DOHH2 (cell line): ENCODE data around the gene PPP1R14B.

Experiments
- EZH2phosphoT487 ChIP-seq: fragments of 200-600 bp; sonication (generic); IDR thresholded peaks from 2 replicates; pipeline ENCODE4 v1.6.1; 2017; ENCODE audit warnings: borderline replicate concordance, mild to moderate bottlenecking, antibody characterized with exemption, low read length, moderate library complexity, mixed read lengths
- TF ChIP-seq, protein P1 (sequence below): fragments of 200-600 bp; sonication (generic); IDR thresholded peaks from one replicate; pipeline ENCODE4 v1.5.1; 2014; ENCODE audit warnings: antibody characterized with exemption, mild to moderate bottlenecking, low read depth, low read length; ENCODE audit not compliant: poor library complexity, severe bottlenecking

GRCh38 chr11:64230171-64230984 lies 16.4 kb downstream of the PPP1R14B start, which contains the start of gene DNAJC4:
- TF ChIP-seq, protein P1, sequence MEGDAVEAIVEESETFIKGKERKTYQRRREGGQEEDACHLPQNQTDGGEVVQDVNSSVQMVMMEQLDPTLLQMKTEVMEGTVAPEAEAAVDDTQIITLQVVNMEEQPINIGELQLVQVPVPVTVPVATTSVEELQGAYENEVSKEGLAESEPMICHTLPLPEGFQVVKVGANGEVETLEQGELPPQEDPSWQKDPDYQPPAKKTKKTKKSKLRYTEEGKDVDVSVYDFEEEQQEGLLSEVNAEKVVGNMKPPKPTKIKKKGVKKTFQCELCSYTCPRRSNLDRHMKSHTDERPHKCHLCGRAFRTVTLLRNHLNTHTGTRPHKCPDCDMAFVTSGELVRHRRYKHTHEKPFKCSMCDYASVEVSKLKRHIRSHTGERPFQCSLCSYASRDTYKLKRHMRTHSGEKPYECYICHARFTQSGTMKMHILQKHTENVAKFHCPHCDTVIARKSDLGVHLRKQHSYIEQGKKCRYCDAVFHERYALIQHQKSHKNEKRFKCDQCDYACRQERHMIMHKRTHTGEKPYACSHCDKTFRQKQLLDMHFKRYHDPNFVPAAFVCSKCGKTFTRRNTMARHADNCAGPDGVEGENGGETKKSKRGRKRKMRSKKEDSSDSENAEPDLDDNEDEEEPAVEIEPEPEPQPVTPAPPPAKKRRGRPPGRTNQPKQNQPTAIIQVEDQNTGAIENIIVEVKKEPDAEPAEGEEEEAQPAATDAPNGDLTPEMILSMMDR, result no peak
- TF ChIP-seq EZH2phosphoT487, result no peak
